Ishikawa (cell line): ENCODE data around the gene CCDC102B.

Experiments
- CEBPB ChIP-seq: IDR thresholded peaks from 2 replicates; pipeline ENCODE4 v1.6.1; 2012
- TCF12 ChIP-seq: IDR thresholded peaks from 2 replicates; pipeline ENCODE4 v1.6.1; 2012; ENCODE audit warnings: low read depth
- YY1 ChIP-seq: IDR thresholded peaks from 2 replicates; pipeline ENCODE4 v1.6.1; 2012; ENCODE audit warnings: low read depth

DNA sequence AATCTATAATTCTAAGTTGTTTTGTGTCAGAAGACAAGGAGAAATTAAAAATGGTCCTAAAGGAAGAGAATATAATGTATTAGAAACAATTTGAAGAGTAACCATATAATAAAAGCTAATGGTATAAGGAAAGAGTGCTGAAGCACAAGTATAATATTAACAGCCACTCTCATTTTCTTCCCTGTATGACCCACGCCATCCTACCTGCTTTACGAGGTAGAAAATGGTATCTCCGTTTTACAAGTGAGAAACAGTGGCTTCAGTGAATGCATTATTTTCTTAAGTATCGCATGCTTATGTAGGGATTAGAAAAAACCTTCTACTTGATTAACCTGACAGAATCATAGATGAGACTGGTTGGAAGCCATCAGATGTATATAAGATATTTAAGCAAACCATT lies 266.2 kb downstream of the CCDC102B start:
- TF ChIP-seq TCF12 (no peak), YY1 (no peak), CEBPB (no peak)
